ENCODE results near the gene TRAPPC1.

TRAPPC1 gene

DNA sequence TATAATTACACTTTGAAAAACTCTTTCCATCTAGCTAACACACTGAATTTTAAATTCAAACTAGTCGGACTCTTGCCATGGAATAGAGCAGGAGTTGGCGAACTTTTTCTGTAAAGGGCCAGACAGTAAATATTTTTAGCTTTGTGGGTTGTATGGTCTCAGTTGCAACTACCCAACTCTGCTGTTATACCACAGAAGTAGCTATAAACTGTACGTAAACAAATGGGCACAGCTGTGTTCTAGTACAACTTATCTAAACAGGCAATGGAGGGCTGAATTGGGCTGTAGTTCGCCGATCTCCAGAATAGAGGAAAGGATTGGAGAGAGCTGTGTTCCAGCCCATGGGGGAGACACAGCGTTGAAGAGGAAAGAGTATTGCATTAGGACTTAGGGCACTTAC, 9.0 kb upstream of the TRAPPC1 start:
- DNase-seq (ENCODE audit: low read depth in 2 of 2), result no peak

- no peak for DNase-seq (ENCODE audit: low read depth in 2 of 2)
These were observed 8.3 kb upstream of the TRAPPC1 start for GRCh38 chr17:7940034-7940433.

GRCh38 chr17:7935859-7936258, 4.1 kb upstream of the TRAPPC1 start:
- no peak for DNase-seq (ENCODE audit: low read depth in 2 of 2)

DNA sequence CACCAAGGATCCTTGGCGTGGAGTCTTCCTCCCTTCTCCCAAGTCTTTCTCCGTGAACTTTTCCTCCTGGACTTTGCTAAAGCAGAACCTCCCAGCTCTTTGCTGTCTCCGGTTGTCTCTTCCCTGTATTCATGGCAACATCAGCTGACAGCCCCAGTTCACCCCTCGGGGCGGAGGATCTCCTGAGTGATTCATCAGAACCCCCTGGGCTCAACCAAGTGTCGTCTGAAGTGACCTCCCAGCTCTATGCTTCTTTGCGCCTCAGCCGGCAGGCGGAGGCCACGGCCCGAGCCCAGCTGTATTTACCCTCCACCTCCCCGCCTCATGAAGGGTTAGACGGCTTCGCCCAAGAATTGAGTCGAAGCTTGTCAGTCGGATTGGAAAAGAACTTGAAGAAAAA, 1.2 kb upstream of the TRAPPC1 start:
- peak in 1 of 2 donors; percentile 10 for DNase-seq (ENCODE audit: low read depth in 2 of 2)

DNA sequence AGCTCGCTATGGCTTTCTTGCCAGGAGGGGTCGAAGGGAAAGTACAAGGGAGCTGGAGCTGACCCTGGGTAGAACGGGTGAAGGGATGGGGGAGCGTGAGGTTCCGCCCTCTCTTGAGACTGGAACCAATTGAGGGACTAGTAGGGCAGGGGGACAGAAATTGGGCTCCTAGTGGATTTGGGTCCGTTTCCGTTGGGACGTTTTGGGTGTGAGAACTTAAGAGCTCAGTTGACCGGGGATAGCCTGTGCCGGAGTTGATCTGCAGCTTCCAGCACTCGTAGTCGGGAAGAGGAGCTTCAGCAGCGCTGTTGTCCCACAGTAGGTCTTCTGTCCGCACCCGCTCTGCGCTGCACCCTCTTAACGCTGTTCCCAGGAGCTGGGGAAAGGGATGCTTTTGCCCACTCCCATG, 741 bp upstream of the TRAPPC1 start:
- DNase-seq (ENCODE audit: low read depth in 2 of 2), result no peak

GRCh38 chr17:7930841-7931631, 710 bp downstream of the TRAPPC1 start:
- no peak for DNase-seq (ENCODE audit: low read depth in 2 of 2)

DNA sequence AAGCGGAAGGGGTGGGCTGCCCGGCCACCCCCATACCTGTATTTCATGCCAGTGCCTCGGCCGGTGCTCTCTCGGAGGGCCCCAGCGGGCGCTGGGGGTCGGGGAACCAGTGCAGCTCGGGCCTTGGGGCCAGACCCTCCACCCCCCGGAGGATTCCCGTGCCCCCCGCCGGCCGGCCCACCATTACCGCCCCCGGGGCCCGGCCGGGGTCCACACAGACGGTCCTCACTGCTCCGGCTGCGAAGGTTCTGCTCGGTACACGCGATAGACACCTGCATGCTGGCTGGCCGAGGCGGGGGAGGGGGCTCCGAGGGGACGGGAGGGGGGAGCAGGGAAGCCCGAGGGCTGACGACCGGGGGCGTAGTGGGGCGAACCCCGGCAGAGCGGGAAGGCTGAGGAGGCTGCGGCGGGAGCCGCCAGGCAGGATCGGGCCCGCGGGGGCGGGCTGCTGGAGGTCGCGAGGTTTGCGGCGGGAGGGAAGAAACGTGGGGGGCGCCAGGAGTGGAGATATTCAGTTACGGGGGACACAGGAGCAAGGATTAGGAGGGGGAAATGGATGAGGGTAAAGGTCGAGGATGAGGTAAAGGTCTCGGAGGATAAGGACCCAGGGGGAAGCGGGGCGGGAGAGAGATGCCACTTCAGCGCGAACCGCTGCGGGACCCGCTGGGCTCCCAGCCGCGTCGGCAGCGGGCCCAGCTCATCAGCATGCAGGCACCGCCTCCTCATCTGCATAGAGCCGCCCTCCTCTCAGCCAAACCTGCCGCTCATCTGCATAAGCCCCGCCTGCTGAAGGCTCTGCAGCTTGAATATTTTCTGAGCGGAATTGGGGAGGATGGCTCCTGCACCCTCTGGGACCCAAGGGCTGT, 2.4 kb downstream of the TRAPPC1 start, which contains the start of gene KCNAB3:
KCNAB3 (minus strand) TSS at position 699 of the 866 bp plus-strand sequence; CDS start at position 278, 421 bp downstream.
- DNase-seq (ENCODE audit: low read depth in 2 of 2), result peak; percentile 26 to 36

GRCh38 chr17:7927596-7927995, 4.2 kb downstream of the TRAPPC1 start:
- no peak for DNase-seq (ENCODE audit: low read depth in 2 of 2)

GRCh38 chr17:7922845-7923628, 8.7 kb downstream of the TRAPPC1 start:
- peak; percentile 66 to 72 for DNase-seq (ENCODE audit: low read depth in 2 of 2)

DNA sequence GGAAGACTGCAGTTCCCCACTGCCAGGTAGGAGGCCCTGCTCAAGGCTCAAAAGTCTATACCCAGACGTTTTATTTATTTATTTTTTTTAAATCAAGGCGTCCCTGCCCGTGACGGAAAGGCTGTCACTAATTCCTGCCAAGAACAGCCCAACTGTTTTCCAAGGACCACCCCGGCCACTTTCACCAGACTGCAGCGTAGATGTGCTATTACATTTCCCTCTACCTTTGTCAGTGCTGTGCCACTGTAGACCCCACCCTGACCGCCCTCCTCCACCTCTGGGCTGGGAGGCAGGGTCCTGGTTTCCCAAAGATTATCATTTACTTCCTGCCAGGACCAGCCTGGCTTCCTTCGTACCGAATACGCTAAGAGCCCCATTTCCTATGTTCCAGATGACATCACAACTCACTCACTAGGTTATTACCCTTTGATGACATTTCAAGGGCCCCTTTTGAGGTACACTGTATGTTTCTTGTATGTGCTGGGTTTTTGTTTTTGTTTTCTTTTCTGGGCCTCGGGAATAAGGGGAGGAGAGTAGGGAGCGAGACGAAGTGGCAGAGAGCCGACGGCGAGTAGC, 9.4 kb downstream of the TRAPPC1 start:
- no peak for DNase-seq (ENCODE audit: low read depth in 2 of 2)

DNA sequence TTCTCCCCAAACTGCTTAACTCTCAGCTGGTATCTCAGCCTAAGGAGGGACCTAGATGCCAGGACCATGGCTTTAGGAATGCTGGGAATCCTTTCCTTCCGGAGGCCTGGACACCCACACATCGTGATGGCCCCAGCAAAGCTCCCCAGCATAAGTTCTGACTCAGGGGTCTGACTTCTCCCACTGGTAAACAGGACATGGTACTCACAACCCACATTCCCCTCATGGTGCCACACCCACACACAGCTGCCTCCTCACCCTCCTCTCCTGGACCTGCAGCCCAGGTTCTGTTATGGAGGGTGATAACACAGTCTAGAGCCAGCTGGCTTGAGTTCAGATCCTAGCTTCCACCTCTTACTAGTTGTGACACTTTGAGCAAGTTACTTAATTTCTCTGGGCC, 14.9 kb downstream of the TRAPPC1 start:
- no peak for DNase-seq (ENCODE audit: low read depth in 2 of 2)

DNA sequence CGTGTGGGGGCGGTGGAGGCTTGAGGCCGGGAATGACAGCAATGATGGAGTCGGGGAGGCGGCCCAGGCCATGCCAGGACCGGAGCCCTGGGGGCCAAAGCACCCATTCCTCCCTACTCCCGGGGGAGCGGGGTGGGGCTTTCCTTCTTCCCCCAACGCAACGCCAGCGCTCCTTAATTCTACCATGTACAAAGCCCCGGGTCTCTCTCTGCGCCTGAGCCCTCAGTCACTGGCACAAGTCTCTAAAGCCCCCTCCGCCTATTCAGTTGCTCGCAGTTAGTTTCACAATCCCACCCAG, 15.4 kb downstream of the TRAPPC1 start:
- DNase-seq (ENCODE audit: low read depth in 2 of 2), result no peak

- DNase-seq (ENCODE audit: low read depth in 2 of 2), result peak; percentile 79 to 88
These were observed 15.9 kb downstream of the TRAPPC1 start, which contains the start of gene RNF227 for GRCh38 chr17:7915611-7916384. RNF227 (minus strand) TSS chr17:7916289; CDS start chr17:7916195, 94 bp downstream.

DNA sequence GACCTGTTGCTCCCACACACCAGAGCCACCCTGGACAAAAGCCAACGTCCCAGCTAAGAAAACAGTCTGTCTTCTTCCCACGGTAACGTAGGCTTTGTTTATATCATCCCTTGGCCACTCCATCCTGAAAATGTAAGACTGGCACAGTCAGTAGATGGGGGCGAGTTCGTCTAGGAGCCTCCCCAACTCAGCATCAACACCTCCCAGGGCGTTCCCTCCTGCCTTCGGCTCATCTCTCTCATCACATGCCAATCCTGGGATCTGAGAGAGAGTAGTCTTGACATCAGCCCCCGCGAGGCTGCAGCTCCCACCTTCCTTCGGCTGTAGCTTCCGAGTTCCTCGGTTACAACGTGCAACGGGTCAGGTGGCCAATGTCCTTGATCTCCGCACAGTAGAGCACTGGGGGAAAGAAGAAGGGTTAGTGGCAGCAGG, 16.6 kb downstream of the TRAPPC1 start:
- DNase-seq (ENCODE audit: low read depth in 2 of 2), result no peak

- DNase-seq (ENCODE audit: low read depth in 2 of 2), result no peak
These were observed 18.7 kb downstream of the TRAPPC1 start for GRCh38 chr17:7912927-7913524.

- DNase-seq (ENCODE audit: low read depth in 2 of 2), result no peak
These were observed 20.6 kb downstream of the TRAPPC1 start for GRCh38 chr17:7911116-7911515.

DNA sequence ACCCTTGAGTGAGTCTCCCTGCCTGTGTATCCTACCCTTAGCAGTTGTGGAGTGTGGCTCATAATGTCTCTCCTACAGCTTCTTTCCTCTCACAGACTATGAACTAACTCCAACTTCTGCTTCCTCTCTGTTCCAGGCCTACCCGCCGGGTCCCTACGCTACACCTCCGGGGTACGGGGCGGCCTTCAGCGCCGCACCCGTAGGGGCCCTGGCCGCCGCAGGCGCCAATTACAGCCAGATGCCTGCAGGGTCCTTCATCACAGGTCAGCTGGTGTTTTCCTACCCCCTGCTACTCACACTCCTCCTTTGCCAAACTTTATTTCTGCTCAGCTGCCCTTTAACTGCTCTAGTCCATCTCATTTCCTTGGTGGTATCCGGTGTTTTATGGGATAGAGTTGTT, 21.0 kb downstream of the TRAPPC1 start:
- no peak for DNase-seq (ENCODE audit: low read depth in 2 of 2)

DNA sequence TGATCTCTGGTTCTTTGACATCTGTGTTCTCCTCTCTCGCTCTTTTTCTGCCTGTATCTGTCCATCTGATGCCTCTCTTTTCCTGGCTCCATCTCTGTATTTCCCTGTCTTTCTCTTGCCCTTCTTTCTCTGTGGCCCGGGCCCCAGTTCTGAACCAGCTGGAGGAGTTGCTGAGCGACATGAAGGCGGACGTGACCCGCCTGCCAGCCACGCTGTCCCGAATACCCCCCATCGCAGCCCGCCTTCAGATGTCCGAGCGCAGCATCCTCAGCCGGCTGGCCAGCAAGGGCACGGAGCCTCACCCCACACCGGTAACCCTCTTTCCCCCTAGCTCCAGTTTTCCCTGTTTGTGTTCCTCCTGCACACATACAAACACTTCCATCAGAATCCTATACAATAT, 21.5 kb downstream of the TRAPPC1 start:
- DNase-seq (ENCODE audit: low read depth in 2 of 2), result no peak

- DNase-seq (ENCODE audit: low read depth in 2 of 2), result no peak
These were observed 22.7 kb downstream of the TRAPPC1 start for GRCh38 chr17:7909089-7909488.
